SK-N-SH (cell line): ENCODE data around the gene RAD51B. TPM values are rescaled to one million over a fixed set of nuclear protein-coding genes. Genes with fewer than 3 reads are reported as not detected.

Experiments used
- CTCF ChIA-PET: fragments of 300-600, 350-600 bp; formaldehyde crosslinking; extraction: SDS; loops from one replicate; lab custom pipeline; 2021; lab: Yijun Ruan, JAX
- POLR2A ChIA-PET: fragments of 350-600 bp; sonication (Branson Sonifier 250); formaldehyde crosslinking; extraction: SDS; loops from one replicate; lab custom pipeline; 2020; ENCODE audit warnings: antibody characterized with exemption, inconsistent platforms; lab: Yijun Ruan, JAX
- DNase-seq: peaks from one replicate; pipeline ENCODE4 v3.0.0; 2012
- H2AFZ ChIP-seq: fragments of 200-600 bp; sonication (generic); 2 replicates; pipeline ENCODE4 v1.8.1; 2016; ENCODE audit warnings: antibody characterized with exemption, mild to moderate bottlenecking, low read depth
- H3F3A ChIP-seq: fragments of 200-600 bp; sonication (generic); replicated peaks from 2 replicates; pipeline ENCODE3; 2016; ENCODE audit warnings: antibody characterized with exemption, mild to moderate bottlenecking; ENCODE audit not compliant: insufficient read depth
- H3K27ac ChIP-seq, 2 experiments: fragments of 200-500 bp in 1 of 2; fragments of 200-600 bp in 1 of 2; sonication (Bioruptor generic) in 1 of 2; sonication (generic), shearing (Covaris generic) in 1 of 2; 2 replicates each; pipeline versions ENCODE4 v1.5.1 to v1.6.1; 2014 to 2016; ENCODE audit warnings: low read depth in 2 of 2, inconsistent platforms in 1 of 2, low read length in 1 of 2, mild to moderate bottlenecking in 1 of 2, mixed read lengths in 1 of 2
- H3K27me3 ChIP-seq: fragments of 200-600 bp; sonication (generic), shearing (Covaris generic); 2 replicates; pipeline ENCODE4 v1.6.1; 2016; ENCODE audit warnings: mixed run types; ENCODE audit not compliant: insufficient read depth
- H3K36me3 ChIP-seq, 2 experiments: fragments of 200-500 bp in 1 of 2; fragments of 200-600 bp in 1 of 2; sonication (Bioruptor generic) in 1 of 2; sonication (generic) in 1 of 2; replicated peaks in 1 of 2; 2 replicates each; pipeline versions ENCODE3 to v1.5.1; 2014 to 2016; ENCODE audit warnings: low read length in 1 of 2, mild to moderate bottlenecking in 1 of 2; ENCODE audit not compliant: insufficient read depth in 2 of 2, control insufficient read depth in 1 of 2
- H3K4me1 ChIP-seq, 2 experiments: fragments of 200-500 bp in 1 of 2; fragments of 200-600 bp in 1 of 2; sonication (Bioruptor generic) in 1 of 2; sonication (generic), shearing (Covaris generic) in 1 of 2; 2 replicates each; pipeline versions ENCODE4 v1.5.1 to v1.6.1; 2014 to 2016; ENCODE audit warnings: low read depth in 1 of 2, low read length in 1 of 2, mixed run types in 1 of 2; ENCODE audit not compliant: insufficient read depth in 2 of 2, control insufficient read depth in 1 of 2
- H3K4me2 ChIP-seq: fragments of 200-600 bp; sonication (generic), shearing (Covaris generic); 2 replicates; pipeline ENCODE4 v1.6.1; 2017; ENCODE audit warnings: mixed run types
- H3K4me3 ChIP-seq, 2 experiments: fragments of 200-500 bp in 1 of 2; fragments of 200-600 bp in 1 of 2; sonication (Bioruptor generic) in 1 of 2; sonication (generic), shearing (Covaris generic) in 1 of 2; 2 replicates each; pipeline versions ENCODE4 v1.5.1 to v1.8.1; 2014 to 2016; ENCODE audit warnings: low read depth in 2 of 2, inconsistent platforms in 1 of 2, low read length in 1 of 2, mild to moderate bottlenecking in 1 of 2, mixed read lengths in 1 of 2, moderate library complexity in 1 of 2
- H3K79me2 ChIP-seq: fragments of 200-600 bp; sonication (generic); 2 replicates; pipeline ENCODE4 v1.8.1; 2017; ENCODE audit warnings: mild to moderate bottlenecking; ENCODE audit not compliant: insufficient read depth
- H3K9ac ChIP-seq: fragments of 200-600 bp; sonication (generic); 2 replicates; pipeline ENCODE4 v1.6.1; 2017; ENCODE audit warnings: mixed run types
- H3K9me2 ChIP-seq: fragments of 200-600 bp; sonication (generic); 2 replicates; pipeline ENCODE4 v1.6.1; 2017; ENCODE audit warnings: mixed run types
- H3K9me3 ChIP-seq: fragments of 200-600 bp; sonication (generic); 2 replicates; pipeline ENCODE4 v1.6.1; 2017; ENCODE audit warnings: mixed run types, mild to moderate bottlenecking, moderate library complexity
- H4K20me1 ChIP-seq: fragments of 200-600 bp; sonication (generic); 2 replicates; pipeline ENCODE4 v1.6.1; 2017; ENCODE audit warnings: mild to moderate bottlenecking, mixed run types; ENCODE audit not compliant: insufficient read depth
- EP300 ChIP-seq, 2 experiments: IDR thresholded peaks; 2 replicates each; pipeline versions ENCODE4 v1.4.0 to v1.6.1; 2012; ENCODE audit warnings: borderline replicate concordance in 1 of 2, low read depth in 1 of 2, low read length in 1 of 2
- FOXJ3 ChIP-seq: sonication (generic); formaldehyde crosslinking; IDR thresholded peaks from 2 replicates; pipeline ENCODE4 v1.5.1; 2020; ENCODE audit warnings: mild to moderate bottlenecking, missing genetic modification reagents
- FOXM1 ChIP-seq: IDR thresholded peaks from 2 replicates; pipeline ENCODE4 v1.4.0; 2012; ENCODE audit warnings: low read depth, mild to moderate bottlenecking
- GABPA ChIP-seq: IDR thresholded peaks from 2 replicates; pipeline ENCODE4 v1.4.0; 2012; ENCODE audit warnings: low read depth, mild to moderate bottlenecking
- GATA2 ChIP-seq: sonication (generic); formaldehyde crosslinking; IDR thresholded peaks from 2 replicates; pipeline ENCODE4 v1.5.0; 2020; ENCODE audit warnings: mild to moderate bottlenecking, missing genetic modification reagents
- MEF2A ChIP-seq: IDR thresholded peaks from 2 replicates; pipeline ENCODE4 v1.4.0; 2012; ENCODE audit warnings: low read depth, borderline replicate concordance
- MXI1 ChIP-seq: IDR thresholded peaks from 2 replicates; pipeline ENCODE4 v1.6.1; 2012; ENCODE audit warnings: mild to moderate bottlenecking, low read depth, low read length, improper control_type of control experiment
- NFIC ChIP-seq: IDR thresholded peaks from 2 replicates; pipeline ENCODE4 v1.4.0; 2012; ENCODE audit warnings: borderline replicate concordance
- NRF1 ChIP-seq: IDR thresholded peaks from 2 replicates; pipeline ENCODE4 v1.6.1; 2012; ENCODE audit warnings: low read depth, mild to moderate bottlenecking, low read length
- RAD21 ChIP-seq: IDR thresholded peaks from 2 replicates; pipeline ENCODE4 v1.6.1; 2012; ENCODE audit warnings: mild to moderate bottlenecking, low read length
- REST ChIP-seq: IDR thresholded peaks from 2 replicates; pipeline ENCODE4 v1.6.1; 2012; ENCODE audit warnings: mild to moderate bottlenecking, low read depth, low read length, moderate library complexity
- RFX5 ChIP-seq: IDR thresholded peaks from 2 replicates; pipeline ENCODE4 v1.6.1; 2012; ENCODE audit warnings: mild to moderate bottlenecking, improper control_type of control experiment, low read length
- SMC3 ChIP-seq: IDR thresholded peaks from 2 replicates; pipeline ENCODE4 v1.6.1; 2012; ENCODE audit warnings: low read depth, low read length, improper control_type of control experiment
- TAF1 ChIP-seq: IDR thresholded peaks from 2 replicates; pipeline ENCODE4 v1.6.1; 2012; ENCODE audit warnings: low read depth, mild to moderate bottlenecking, low read length, moderate library complexity, borderline replicate concordance
- TCF12 ChIP-seq: IDR thresholded peaks from 2 replicates; pipeline ENCODE4 v1.4.0; 2012
- TEAD4 ChIP-seq: IDR thresholded peaks from 2 replicates; pipeline ENCODE4 v1.4.0; 2012; ENCODE audit warnings: mild to moderate bottlenecking, borderline replicate concordance; ENCODE audit not compliant: insufficient read depth
- YY1 ChIP-seq: IDR thresholded peaks from 2 replicates; pipeline ENCODE4 v1.4.0; 2012; ENCODE audit warnings: low read depth, mild to moderate bottlenecking
- ZBTB33 ChIP-seq: IDR thresholded peaks from 2 replicates; pipeline ENCODE4 v1.4.0; 2012; ENCODE audit warnings: low read depth, borderline replicate concordance
- WGBS: methylation state at CpG from one replicate; pipeline ENCODE4 v1.1.6; 2017; ENCODE audit warnings: low lambda C conversion rate; 5-methylcytosine and 5-hydroxymethylcytosine counted together
- polyA plus RNA-seq, 3 experiments: library from polyadenylated mRNA; depleted of rRNA; stranded (reverse); fragments of >200 nt; gene quantifications; 2 replicates each; pipeline ENCODE4 v1.2.3, GENCODE V29; 2012

RAD51B gene
- polyA plus RNA-seq, 1 of the 3 experiments (the other 2 are of a cell fraction): 6.0 TPM

GRCh38 chr14:67963545-67963944 is 144.0 kb downstream of the RAD51B start:
- H3K9me3 ChIP-seq: no peaks in the 10 kb centered on the region
- H3K4me2 ChIP-seq: no peak overlapping the region
- WGBS: 91% methylated on average over 2 of the region's 2 CpGs
- no peak overlapping the region for H3K9ac ChIP-seq
- H3K27me3 ChIP-seq: no peaks in the 10 kb centered on the region
- no peaks in the 10 kb centered on the region for H4K20me1 ChIP-seq
- no peaks in the 10 kb centered on the region; a peak in 1 of 4 replicates for H3K4me1 ChIP-seq
- TF ChIP-seq ZBTB33: no peak
- TF ChIP-seq YY1: no peak
- TF ChIP-seq FOXM1: no peak
- TF ChIP-seq RFX5: no peak
- TF ChIP-seq GATA2 (CRISPR knock-in tag): no peak
- TF ChIP-seq GABPA: no peak
- TF ChIP-seq TCF12: no peak
- no peak for TF ChIP-seq TAF1
- no peak for TF ChIP-seq MEF2A
- no peak for TF ChIP-seq NRF1
- no peak for TF ChIP-seq EP300 (IDR thresholded peaks at IDR 0.05; ENCODE audit: borderline replicate concordance in 1 of 2, low read depth in 1 of 2, low read length in 1 of 2)
- no peak for TF ChIP-seq FOXJ3 (CRISPR knock-in tag)
- no peak for TF ChIP-seq REST
- TF ChIP-seq SMC3: no peak
- TF ChIP-seq RAD21: no peak
- TF ChIP-seq TEAD4: no peak
- no peak for TF ChIP-seq NFIC
- TF ChIP-seq MXI1: no peak
- TF ChIP-seq, all 33 proteins: peak for 0
- no peaks in the 10 kb centered on the region for H3F3A ChIP-seq
- no peak overlapping the region for H3K4me3 ChIP-seq
- no peak overlapping the region for H3K27ac ChIP-seq
- no peaks in the 10 kb centered on the region for H3K9me2 ChIP-seq
- H3K79me2 ChIP-seq: no peaks in the 10 kb centered on the region
- CTCF ChIA-PET: no interaction called here
- no peak for DNase-seq
- POLR2A ChIA-PET: no interaction called here
- H3K36me3 ChIP-seq: no peaks in the 10 kb centered on the region
- no peak overlapping the region for H2AFZ ChIP-seq
